Gastroesophageal sphincter (tissue), 4 donors: ENCODE data around the gene HMGB4. TPM values are rescaled to one million over a fixed set of nuclear protein-coding genes. Genes with fewer than 3 reads are reported as not detected.

Experiments used
- ATAC-seq: fragments of 150-250 bp; one replicate; pipeline ENCODE4 v1.9.1; 2016; ENCODE audit warnings: mild to moderate bottlenecking, moderate library complexity
- H3K27ac ChIP-seq, 4 donors: fragments of 200-600 bp; sonication (generic) in 3 of 4; 1 replicate in 3 of 4; 2 replicates in 1 of 4; pipeline ENCODE4 v1.5.1; 2016 to 2019
- H3K27me3 ChIP-seq: fragments of 200-600 bp; sonication (generic); one replicate; pipeline ENCODE4 v1.5.1; 2019
- H3K36me3 ChIP-seq, 2 donors: fragments of 200-600 bp; sonication (generic); one replicate each; pipeline ENCODE4 v1.5.1; 2019; ENCODE audit warnings: control low read depth in 1 of 2
- H3K4me1 ChIP-seq, 3 donors: fragments of 200-600 bp; sonication (generic); 1 replicate in 2 of 3; 2 replicates in 1 of 3; pipeline ENCODE4 v1.5.1; 2016 to 2019; ENCODE audit warnings: control low read depth in 2 of 3
- H3K4me3 ChIP-seq, 2 donors: fragments of 200-600 bp; sonication (generic); one replicate each; pipeline ENCODE4 v1.5.1; 2019; ENCODE audit warnings: mild to moderate bottlenecking in 1 of 2, moderate library complexity in 1 of 2
- H3K9me3 ChIP-seq, 3 donors: fragments of 200-600 bp; sonication (generic); one replicate each; pipeline ENCODE4 v1.5.1; 2017 to 2019; ENCODE audit warnings: control low read depth in 2 of 3
- EP300 ChIP-seq: sonication (generic); formaldehyde crosslinking; IDR thresholded peaks from one replicate; pipeline ENCODE4 v1.6.1; 2017; ENCODE audit warnings: antibody characterized with exemption, mild to moderate bottlenecking
- POLR2A ChIP-seq, 2 donors: fragments of 450-650 bp; IDR thresholded peaks; one replicate each; pipeline ENCODE4 v1.6.1; 2017; ENCODE audit warnings: antibody characterized with exemption in 2 of 2, mild to moderate bottlenecking in 2 of 2, moderate library complexity in 1 of 2
- POLR2AphosphoS5 ChIP-seq: sonication (generic); formaldehyde crosslinking; IDR thresholded peaks from one replicate; pipeline ENCODE4 v1.6.1; 2017; ENCODE audit warnings: antibody characterized with exemption
- WGBS, 2 donors: methylation state at CpG; one replicate each; pipeline ENCODE4 v1.1.5; 2018; ENCODE audit warnings: low coverage in 1 of 2; 5-methylcytosine and 5-hydroxymethylcytosine counted together
- total RNA-seq, 4 donors: library from RNA; depleted of rRNA; stranded (reverse); fragments of >200 nt; gene quantifications; one replicate each; pipeline ENCODE4 v1.1.0, GENCODE V29; 2016
- TF ChIP-seq, protein P1 (sequence below), 4 experiments: fragments of 200-600 bp in 2 of 4; fragments of 450-650 bp in 2 of 4; sonication (generic) in 1 of 4; IDR thresholded peaks; one replicate each; pipeline ENCODE4 v1.5.1; 2017 to 2019; ENCODE audit warnings: antibody characterized with exemption in 4 of 4, mild to moderate bottlenecking in 2 of 4, moderate library complexity in 2 of 4

HMGB4 gene
- total RNA-seq, 4 donors from 2014 or later = not detected

GRCh38 chr1:33908324-33908956, 44.6 kb downstream of the HMGB4 start:
- H3K4me3 ChIP-seq = no peak overlapping the region
- H3K4me1 ChIP-seq = no peaks in the 10 kb centered on the region
- no peaks in the 10 kb centered on the region for H3K36me3 ChIP-seq
- ATAC-seq = no peak
- 74 to 81% methylated on average over 3 to 5 of the region's 11 CpGs for WGBS, 2 donors
- H3K27me3 ChIP-seq = peaks cover 40% of the 10 kb centered on the region
- no peak overlapping the region for H3K27ac ChIP-seq
- no peaks in the 10 kb centered on the region for H3K9me3 ChIP-seq
- no peak for TF ChIP-seq POLR2AphosphoS5
- no peak for TF ChIP-seq POLR2A (IDR thresholded peaks at IDR 0.05)
- TF ChIP-seq, protein P1, sequence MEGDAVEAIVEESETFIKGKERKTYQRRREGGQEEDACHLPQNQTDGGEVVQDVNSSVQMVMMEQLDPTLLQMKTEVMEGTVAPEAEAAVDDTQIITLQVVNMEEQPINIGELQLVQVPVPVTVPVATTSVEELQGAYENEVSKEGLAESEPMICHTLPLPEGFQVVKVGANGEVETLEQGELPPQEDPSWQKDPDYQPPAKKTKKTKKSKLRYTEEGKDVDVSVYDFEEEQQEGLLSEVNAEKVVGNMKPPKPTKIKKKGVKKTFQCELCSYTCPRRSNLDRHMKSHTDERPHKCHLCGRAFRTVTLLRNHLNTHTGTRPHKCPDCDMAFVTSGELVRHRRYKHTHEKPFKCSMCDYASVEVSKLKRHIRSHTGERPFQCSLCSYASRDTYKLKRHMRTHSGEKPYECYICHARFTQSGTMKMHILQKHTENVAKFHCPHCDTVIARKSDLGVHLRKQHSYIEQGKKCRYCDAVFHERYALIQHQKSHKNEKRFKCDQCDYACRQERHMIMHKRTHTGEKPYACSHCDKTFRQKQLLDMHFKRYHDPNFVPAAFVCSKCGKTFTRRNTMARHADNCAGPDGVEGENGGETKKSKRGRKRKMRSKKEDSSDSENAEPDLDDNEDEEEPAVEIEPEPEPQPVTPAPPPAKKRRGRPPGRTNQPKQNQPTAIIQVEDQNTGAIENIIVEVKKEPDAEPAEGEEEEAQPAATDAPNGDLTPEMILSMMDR (IDR thresholded peaks at IDR 0.05) = no peak
- TF ChIP-seq EP300 = no peak
